ENCODE data around the gene TEX14. TPM values are rescaled to one million over a fixed set of nuclear protein-coding genes. Genes with fewer than 3 reads are reported as not detected.
A peak's percentile ranks its signal among the peaks of the same experiment; 100 is the strongest.

The TEX14 gene
- total RNA-seq, 1 experiment from 2014 or later: 0.31 TPM

DNA sequence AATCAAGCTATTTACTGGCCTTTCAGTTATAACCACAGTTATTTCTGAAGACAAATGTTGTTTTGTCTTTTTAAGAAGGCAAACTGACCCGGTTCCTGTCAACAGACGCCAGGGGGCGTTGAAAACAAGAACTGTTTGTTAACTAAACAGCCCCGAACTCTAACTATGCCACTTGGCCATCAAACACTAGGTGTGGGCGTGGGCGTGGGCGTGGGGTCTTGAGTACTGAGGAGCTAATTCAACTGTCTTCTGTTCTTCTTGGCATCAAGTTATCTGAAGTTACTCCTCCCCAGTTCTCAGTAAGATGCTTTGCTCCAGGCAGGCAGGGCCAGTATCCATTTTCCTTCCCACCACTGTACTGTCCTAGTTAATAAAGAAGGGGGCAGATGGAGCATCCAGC lies 114.1 kb downstream of the TEX14 start:
- H3T11ph ChIP-seq (ENCODE audit: low read length): no peak overlapping the region
- no peaks in the 10 kb centered on the region for H3K27me3 ChIP-seq (ENCODE audit: insufficient read depth, low read length)
- H3K79me2 ChIP-seq (ENCODE audit: insufficient read depth, low read length): no peaks in the 10 kb centered on the region
- H2BK20ac ChIP-seq (ENCODE audit: low read depth, low read length, poor library complexity, severe bottlenecking): no peak overlapping the region
- no peak overlapping the region for H3K18ac ChIP-seq (ENCODE audit: insufficient read length, low read depth, low read length)
- Mint-ChIP-seq H3K4me1 (peaks cover 5 to 10% of the 10 kb centered on the region in 2 experiments; a peak in 3 of 4 replicates), H3K27ac (no peak overlapping the region), H3K4me3 (no peak overlapping the region), H3K9me3 (no peaks in the 10 kb centered on the region), H3K36me3 (ENCODE audit: insufficient read depth in 1 of 3, low read depth in 3 of 3) (no peaks in the 10 kb centered on the region), H3K27me3 (ENCODE audit: low read depth) (no peaks in the 10 kb centered on the region)
- TF ChIP-seq, protein P1, sequence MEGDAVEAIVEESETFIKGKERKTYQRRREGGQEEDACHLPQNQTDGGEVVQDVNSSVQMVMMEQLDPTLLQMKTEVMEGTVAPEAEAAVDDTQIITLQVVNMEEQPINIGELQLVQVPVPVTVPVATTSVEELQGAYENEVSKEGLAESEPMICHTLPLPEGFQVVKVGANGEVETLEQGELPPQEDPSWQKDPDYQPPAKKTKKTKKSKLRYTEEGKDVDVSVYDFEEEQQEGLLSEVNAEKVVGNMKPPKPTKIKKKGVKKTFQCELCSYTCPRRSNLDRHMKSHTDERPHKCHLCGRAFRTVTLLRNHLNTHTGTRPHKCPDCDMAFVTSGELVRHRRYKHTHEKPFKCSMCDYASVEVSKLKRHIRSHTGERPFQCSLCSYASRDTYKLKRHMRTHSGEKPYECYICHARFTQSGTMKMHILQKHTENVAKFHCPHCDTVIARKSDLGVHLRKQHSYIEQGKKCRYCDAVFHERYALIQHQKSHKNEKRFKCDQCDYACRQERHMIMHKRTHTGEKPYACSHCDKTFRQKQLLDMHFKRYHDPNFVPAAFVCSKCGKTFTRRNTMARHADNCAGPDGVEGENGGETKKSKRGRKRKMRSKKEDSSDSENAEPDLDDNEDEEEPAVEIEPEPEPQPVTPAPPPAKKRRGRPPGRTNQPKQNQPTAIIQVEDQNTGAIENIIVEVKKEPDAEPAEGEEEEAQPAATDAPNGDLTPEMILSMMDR (conservative IDR thresholded peaks at IDR 0.05): peak; percentile 80
- peak; percentile 64 for DNase-seq
- no peak overlapping the region for H4K91ac ChIP-seq (ENCODE audit: insufficient read length, low read depth, low read length)
- H2AK5ac ChIP-seq (ENCODE audit: insufficient read length, low read length): no peak overlapping the region
- no peak overlapping the region for H3K4me2 ChIP-seq (ENCODE audit: insufficient read depth, insufficient read length, low read length)
- H3K79me1 ChIP-seq (ENCODE audit: insufficient read depth, low read depth, low read length, poor library complexity, severe bottlenecking): no peaks in the 10 kb centered on the region
- no peak overlapping the region for H3K9ac ChIP-seq (ENCODE audit: extremely low read depth, insufficient read length, low read length)
- H4K5ac ChIP-seq (ENCODE audit: insufficient read length, low read depth, low read length): no peak overlapping the region
- no peak overlapping the region for H3K56ac ChIP-seq (ENCODE audit: insufficient read length, low read depth, low read length)
- H3K27ac ChIP-seq (ENCODE audit: insufficient read length, low read depth, low read length): no peak overlapping the region
- H2BK120ac ChIP-seq (ENCODE audit: low read depth, low read length, poor library complexity, severe bottlenecking): no peak overlapping the region
- no peak overlapping the region for H4K8ac ChIP-seq (replicated peaks; ENCODE audit: insufficient read length, low read depth, low read length)
- no peak overlapping the region for H2BK5ac ChIP-seq (ENCODE audit: insufficient read length, low read length)
- no peak overlapping the region for H2AFZ ChIP-seq (ENCODE audit: low read length)
- H3K9me3 ChIP-seq (ENCODE audit: control insufficient read depth, low read depth, low read length): no peaks in the 10 kb centered on the region
- H2BK12ac ChIP-seq (ENCODE audit: insufficient read length, low read depth, low read length): no peak overlapping the region
- H3K23ac ChIP-seq (ENCODE audit: insufficient read length, low read depth, low read length): no peak overlapping the region
- WGBS (ENCODE audit: extremely low coverage, insufficient read length, low lambda C conversion rate): no CpG with 5 or more reads among the region's 7 CpGs
- no peak overlapping the region for H2BK15ac ChIP-seq (ENCODE audit: low read depth, low read length)
- no peaks in the 10 kb centered on the region for H3K23me2 ChIP-seq (ENCODE audit: insufficient read length, low read depth, low read length, poor library complexity, severe bottlenecking)
- no peaks in the 10 kb centered on the region for H3K4me1 ChIP-seq (ENCODE audit: insufficient read depth, low read length)
- H3K14ac ChIP-seq (ENCODE audit: insufficient read depth, low read length): no peak overlapping the region
- no peaks in the 10 kb centered on the region for H4K20me1 ChIP-seq (ENCODE audit: control insufficient read depth, insufficient read depth, insufficient read length)
- no peak overlapping the region for H3K4ac ChIP-seq (ENCODE audit: low read depth, low read length)
